ENCODE results near the gene THSD8. TPM values are rescaled to one million over a fixed set of nuclear protein-coding genes. Genes with fewer than 3 reads are reported as not detected.

The THSD8 gene
- total RNA-seq, 1 donor, result not detected

DNA sequence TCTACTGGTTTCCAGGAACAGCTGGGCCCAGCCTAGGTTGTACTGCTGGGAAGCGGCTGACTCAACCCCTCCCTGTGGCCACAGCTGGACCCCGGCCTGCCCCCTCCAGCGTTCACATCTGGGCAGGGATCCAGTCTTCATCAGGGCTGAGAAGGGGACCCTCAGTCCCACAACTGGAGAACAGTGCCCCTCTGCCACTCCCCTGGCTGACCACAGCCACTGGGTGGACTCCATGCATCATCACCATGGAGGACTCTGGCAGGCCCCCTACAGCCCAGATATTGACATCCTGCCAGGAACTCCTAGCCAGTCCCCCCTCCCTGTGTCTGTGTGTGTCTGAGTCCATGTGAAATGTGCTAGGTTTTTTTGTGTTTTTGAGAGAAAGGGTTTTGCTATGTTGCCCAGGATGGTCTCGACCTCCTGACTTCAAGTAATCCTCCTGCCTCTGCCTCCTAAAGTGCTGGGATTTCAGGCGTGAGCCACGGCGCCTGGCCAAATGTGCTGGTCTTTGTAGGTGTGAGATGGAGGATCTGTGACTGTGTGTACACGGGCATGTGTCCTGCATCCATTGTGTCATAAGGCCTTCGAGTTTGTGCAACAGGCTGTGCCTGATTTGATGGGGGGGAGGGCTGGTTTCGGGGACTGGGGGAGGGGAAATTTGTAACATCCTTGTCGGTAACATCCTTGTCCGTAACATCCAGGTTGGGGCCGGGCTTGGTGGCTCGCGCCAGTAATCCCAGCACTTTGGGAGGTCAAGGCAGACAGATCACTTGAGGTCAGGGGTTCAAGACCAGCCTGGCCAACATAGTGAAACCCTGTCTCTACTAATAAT, 22.5 kb upstream of the THSD8 start:
- peak; percentile 87 for DNase-seq (ENCODE audit: low read depth)
- peak overlapping the region; percentile 66 for H3K4me3 ChIP-seq (ENCODE audit: low read depth, low read length)

DNA sequence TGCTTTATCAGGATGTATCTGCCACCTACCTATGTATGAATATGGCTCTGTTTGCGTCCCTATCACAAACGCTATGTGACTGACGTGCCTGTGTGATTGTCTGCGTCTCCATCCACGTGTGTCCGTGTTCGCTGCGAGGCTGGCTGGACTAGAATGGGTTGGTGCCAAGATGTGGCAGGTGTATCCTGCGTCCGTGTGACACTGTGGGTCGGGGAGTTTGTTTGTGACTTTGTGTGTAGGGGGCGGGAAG, 19.8 kb upstream of the THSD8 start:
- DNase-seq (ENCODE audit: low read depth), result no peak
- TF ChIP-seq, protein P1, sequence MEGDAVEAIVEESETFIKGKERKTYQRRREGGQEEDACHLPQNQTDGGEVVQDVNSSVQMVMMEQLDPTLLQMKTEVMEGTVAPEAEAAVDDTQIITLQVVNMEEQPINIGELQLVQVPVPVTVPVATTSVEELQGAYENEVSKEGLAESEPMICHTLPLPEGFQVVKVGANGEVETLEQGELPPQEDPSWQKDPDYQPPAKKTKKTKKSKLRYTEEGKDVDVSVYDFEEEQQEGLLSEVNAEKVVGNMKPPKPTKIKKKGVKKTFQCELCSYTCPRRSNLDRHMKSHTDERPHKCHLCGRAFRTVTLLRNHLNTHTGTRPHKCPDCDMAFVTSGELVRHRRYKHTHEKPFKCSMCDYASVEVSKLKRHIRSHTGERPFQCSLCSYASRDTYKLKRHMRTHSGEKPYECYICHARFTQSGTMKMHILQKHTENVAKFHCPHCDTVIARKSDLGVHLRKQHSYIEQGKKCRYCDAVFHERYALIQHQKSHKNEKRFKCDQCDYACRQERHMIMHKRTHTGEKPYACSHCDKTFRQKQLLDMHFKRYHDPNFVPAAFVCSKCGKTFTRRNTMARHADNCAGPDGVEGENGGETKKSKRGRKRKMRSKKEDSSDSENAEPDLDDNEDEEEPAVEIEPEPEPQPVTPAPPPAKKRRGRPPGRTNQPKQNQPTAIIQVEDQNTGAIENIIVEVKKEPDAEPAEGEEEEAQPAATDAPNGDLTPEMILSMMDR (IDR thresholded peaks at IDR 0.05; ENCODE audit: insufficient read depth, low read depth, low read length), result no peak
- peak overlapping the region; percentile 57 for H3K4me3 ChIP-seq (ENCODE audit: low read depth, low read length)

More for the DNA sequence above, 22.5 kb upstream of the THSD8 start:
- TF ChIP-seq, protein P1 (IDR thresholded peaks at IDR 0.05; ENCODE audit: insufficient read depth, low read depth, low read length), result no peak

DNA sequence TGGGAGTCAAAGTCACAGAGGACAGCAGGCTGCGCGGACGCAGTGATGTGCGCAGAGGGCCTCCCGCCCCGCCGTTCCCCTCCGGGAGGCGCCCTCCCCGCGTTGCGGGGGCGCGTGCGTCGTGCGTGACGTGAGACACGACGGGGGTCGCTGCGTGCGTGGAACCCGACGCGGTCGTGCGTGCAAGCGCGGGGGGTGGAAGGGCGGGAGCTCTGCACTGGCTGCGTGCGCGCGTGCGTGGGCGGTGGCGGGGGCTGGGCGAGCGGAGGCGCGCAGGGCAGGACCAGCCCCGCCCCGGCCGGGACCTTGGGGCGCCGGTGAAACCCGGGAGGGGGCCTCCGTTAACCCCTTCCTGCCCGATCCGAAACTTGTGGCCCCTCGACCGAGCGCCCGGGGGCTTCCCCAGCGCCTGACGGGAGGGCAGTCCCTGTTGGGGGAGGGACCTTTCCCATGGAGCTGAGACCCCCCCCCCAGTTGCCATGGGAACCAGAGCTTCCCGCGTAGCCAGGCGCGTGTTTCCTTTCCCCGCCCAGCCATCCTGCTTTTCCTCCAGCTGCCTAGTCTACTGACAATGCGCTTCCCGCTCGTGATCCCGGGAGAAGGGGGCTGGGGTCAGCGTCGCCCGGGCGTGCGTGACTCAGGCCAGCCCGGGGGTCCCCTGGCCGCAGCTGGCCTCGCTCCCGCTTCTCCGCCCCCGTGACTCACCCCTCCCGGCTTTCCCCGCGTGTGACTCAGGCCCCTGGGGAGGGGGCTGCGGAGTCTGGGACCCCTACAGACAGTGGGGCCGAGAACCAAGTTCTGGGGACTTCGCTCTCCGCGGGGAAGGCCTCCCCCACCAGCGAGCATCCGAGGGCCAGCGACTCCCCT, 19.2 kb upstream of the THSD8 start:
- TF ChIP-seq, protein P1 (IDR thresholded peaks at IDR 0.05; ENCODE audit: insufficient read depth, low read depth, low read length), result peak; percentile 17
- peak; percentile 90 for DNase-seq (ENCODE audit: low read depth)
- peak overlapping the region; percentile 57 for H3K4me3 ChIP-seq (ENCODE audit: low read depth, low read length)

DNA sequence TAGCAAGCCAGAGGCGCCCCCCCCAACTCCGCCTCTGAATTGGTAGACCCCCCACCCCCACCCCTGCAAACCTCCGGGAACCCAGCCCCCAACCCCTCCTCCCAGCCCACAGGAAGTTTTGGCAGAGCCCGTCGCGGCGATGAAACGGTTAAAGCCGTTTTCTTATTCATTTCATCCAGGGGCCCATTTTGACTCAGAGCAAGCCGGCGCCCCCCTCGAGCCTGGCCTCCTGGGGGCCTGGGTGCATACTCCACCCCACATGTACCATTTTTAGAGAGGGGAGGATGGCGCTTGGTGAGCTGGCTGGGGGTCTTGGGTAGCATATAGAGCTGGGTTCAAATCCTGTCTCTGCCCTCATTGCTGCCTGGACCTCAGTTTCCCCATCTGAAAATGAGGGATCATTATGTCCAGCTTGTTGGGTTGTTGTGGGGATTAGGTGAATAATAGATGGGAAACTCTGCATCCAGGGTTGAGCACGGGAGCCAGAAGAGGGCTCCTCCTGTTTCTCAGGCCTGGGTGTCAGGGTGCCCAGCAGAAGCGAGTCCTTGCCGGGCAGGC, 18.5 kb upstream of the THSD8 start:
- TF ChIP-seq, protein P1 (IDR thresholded peaks at IDR 0.05; ENCODE audit: insufficient read depth, low read depth, low read length), result no peak
- no peak for DNase-seq (ENCODE audit: low read depth)

DNA sequence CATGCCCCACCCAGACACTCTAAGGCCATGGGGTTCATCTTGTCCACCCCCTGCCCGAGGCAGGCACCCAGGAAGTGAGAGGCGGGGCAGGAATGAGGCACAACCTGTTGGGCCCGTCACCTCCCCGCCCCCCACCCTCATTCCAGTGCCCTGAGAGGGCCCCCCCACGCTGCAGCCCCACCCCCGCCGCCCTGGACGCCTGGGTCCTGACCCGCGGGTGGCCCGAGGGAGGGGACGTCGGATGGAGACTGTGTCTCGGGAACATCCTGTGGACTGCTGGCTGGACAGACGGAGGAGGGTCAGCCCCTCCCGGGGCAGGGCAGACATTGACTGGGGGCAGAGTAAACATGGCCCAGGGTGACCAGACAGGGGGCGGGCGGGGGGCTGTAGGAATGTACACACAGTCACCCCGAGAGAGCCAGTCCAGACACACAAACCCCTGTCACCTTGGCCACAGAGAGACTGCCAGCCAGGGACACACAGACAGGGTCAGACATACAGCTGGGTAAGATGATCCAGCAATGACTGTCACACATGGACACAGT, 17.9 kb upstream of the THSD8 start:
- no peak overlapping the region for H3K4me3 ChIP-seq (ENCODE audit: low read depth, low read length)
- DNase-seq (ENCODE audit: low read depth), result peak; percentile 68
- TF ChIP-seq, protein P1 (IDR thresholded peaks at IDR 0.05; ENCODE audit: insufficient read depth, low read depth, low read length), result no peak

More for the DNA sequence above, 18.5 kb upstream of the THSD8 start:
- peak overlapping the region; percentile 57 for H3K4me3 ChIP-seq (ENCODE audit: low read depth, low read length)

DNA sequence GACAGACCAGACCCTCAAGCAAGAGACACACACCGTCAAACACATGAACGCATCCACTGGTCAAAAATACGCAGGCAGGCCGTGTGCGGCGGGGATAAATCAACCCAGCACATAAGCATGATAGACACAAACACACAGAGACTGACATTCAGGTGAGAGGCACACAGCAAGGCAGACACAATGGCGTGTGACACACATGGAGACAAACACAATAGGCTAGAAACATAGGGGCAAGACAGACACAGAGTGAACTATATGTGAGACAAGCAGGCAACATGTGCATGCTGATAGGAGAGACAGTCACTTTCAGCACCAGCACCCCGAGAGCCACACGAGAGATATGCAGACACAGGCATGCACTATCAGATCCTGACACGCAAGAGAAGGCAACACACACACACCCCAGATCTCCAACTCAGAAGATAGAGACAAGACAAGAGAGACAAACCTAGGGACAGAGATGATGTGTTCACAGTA, 17.4 kb upstream of the THSD8 start:
- TF ChIP-seq, protein P1 (IDR thresholded peaks at IDR 0.05; ENCODE audit: insufficient read depth, low read depth, low read length), result no peak
- peak; percentile 63 for DNase-seq (ENCODE audit: low read depth)
- H3K4me3 ChIP-seq (ENCODE audit: low read depth, low read length), result no peak overlapping the region

Data from fibroblast of villous mesenchyme (primary cell).